HepG2 (cell line): Measurements from ENCODE around the gene TMEM107. TPM values are rescaled to one million over a fixed set of nuclear protein-coding genes. Genes with fewer than 3 reads are reported as not detected.

Source experiments
- ARNTL ChIP-seq: sonication (generic); formaldehyde crosslinking; IDR thresholded peaks from 2 replicates; pipeline ENCODE4 v1.4.0; 2020; ENCODE audit warnings: mild to moderate bottlenecking, missing genetic modification reagents
- CEBPZ ChIP-seq: IDR thresholded peaks from 2 replicates; pipeline ENCODE4 v1.6.1; 2012; ENCODE audit warnings: low read length, improper control_type of control experiment
- ETV6 ChIP-seq: sonication (generic); formaldehyde crosslinking; conservative IDR thresholded peaks from 2 replicates; pipeline ENCODE4 v1.4.0; 2020; ENCODE audit warnings: missing genetic modification reagents
- FOSL2 ChIP-seq: sonication (generic); formaldehyde crosslinking; IDR thresholded peaks from 2 replicates; pipeline ENCODE4 v1.4.0; 2020; ENCODE audit warnings: missing genetic modification reagents
- GABPA ChIP-seq, 2 experiments: IDR thresholded peaks; 2 replicates each; pipeline ENCODE4 v1.6.1; 2011 to 2016; ENCODE audit warnings: low read depth in 2 of 2, low read length in 1 of 2, missing biosample characterization in 1 of 2, missing genetic modification characterization in 1 of 2
- GMEB1 ChIP-seq: sonication (generic); formaldehyde crosslinking; IDR thresholded peaks from 2 replicates; pipeline ENCODE4 v1.5.1; 2020; ENCODE audit warnings: missing genetic modification reagents, mild to moderate bottlenecking, borderline replicate concordance
- HDAC2 ChIP-seq: sonication (generic); formaldehyde crosslinking; IDR thresholded peaks from 2 replicates; pipeline ENCODE4 v1.4.0; 2020; ENCODE audit warnings: missing genetic modification reagents
- HNRNPH1 ChIP-seq: fragments of 200-400 bp; formaldehyde crosslinking; optimal IDR thresholded peaks from 2 replicates; pipeline ENCODE3; 2017; ENCODE audit warnings: mild to moderate bottlenecking, low read depth, low read length
- IKZF4 ChIP-seq: sonication (generic); formaldehyde crosslinking; IDR thresholded peaks from 2 replicates; pipeline ENCODE4 v1.5.1; 2020; ENCODE audit warnings: borderline replicate concordance, mild to moderate bottlenecking, low read depth, missing genetic modification reagents; ENCODE audit errors: not compliant biosample characterization
- JUND ChIP-seq: sonication (generic); formaldehyde crosslinking; IDR thresholded peaks from 2 replicates; pipeline ENCODE4 v1.8.0; 2022; ENCODE audit warnings: mild to moderate bottlenecking, missing genetic modification reagents
- MXD4 ChIP-seq: IDR thresholded peaks from 2 replicates; pipeline ENCODE4 v1.6.1; 2016; ENCODE audit warnings: mild to moderate bottlenecking, missing biosample characterization, missing genetic modification reagents
- NCOA5 ChIP-seq: sonication (generic); formaldehyde crosslinking; IDR thresholded peaks from 2 replicates; pipeline ENCODE4 v1.4.0; 2020; ENCODE audit warnings: missing genetic modification reagents
- RBM22 ChIP-seq: fragments of 200-400 bp; formaldehyde crosslinking; optimal IDR thresholded peaks from 2 replicates; pipeline ENCODE3; 2017; ENCODE audit warnings: mild to moderate bottlenecking, low read length, moderate library complexity
- SIN3B ChIP-seq: fragments of 150-350 bp; IDR thresholded peaks from 2 replicates; pipeline ENCODE4 v1.6.1; 2014; ENCODE audit warnings: low read length
- TBX2 ChIP-seq: sonication (generic); formaldehyde crosslinking; IDR thresholded peaks from 2 replicates; pipeline ENCODE4 v1.5.0; 2020; ENCODE audit warnings: missing genetic modification reagents, mild to moderate bottlenecking, borderline replicate concordance
- ZBTB14 ChIP-seq: sonication (generic); formaldehyde crosslinking; IDR thresholded peaks from 2 replicates; pipeline ENCODE4 v1.4.0; 2020; ENCODE audit warnings: missing genetic modification reagents
- ZFP1 ChIP-seq: IDR thresholded peaks from 2 replicates; pipeline ENCODE4 v1.6.1; 2016
- ZMYM3 ChIP-seq: sonication (generic); formaldehyde crosslinking; IDR thresholded peaks from 2 replicates; pipeline ENCODE4 v1.5.1; 2020; ENCODE audit warnings: mild to moderate bottlenecking, missing genetic modification reagents
- ZNF121 ChIP-seq: sonication (generic); formaldehyde crosslinking; IDR thresholded peaks from 2 replicates; pipeline ENCODE4 v1.5.0; 2020; ENCODE audit warnings: mild to moderate bottlenecking, missing genetic modification reagents
- ZNF138 ChIP-seq: sonication (generic); formaldehyde crosslinking; IDR thresholded peaks from 2 replicates; pipeline ENCODE4 v1.5.0; 2020; ENCODE audit warnings: mild to moderate bottlenecking, low read depth, missing genetic modification reagents
- ZNF280B ChIP-seq: sonication (generic); formaldehyde crosslinking; IDR thresholded peaks from 2 replicates; pipeline ENCODE4 v1.5.0; 2020; ENCODE audit warnings: missing genetic modification reagents, mild to moderate bottlenecking, borderline replicate concordance
- ZSCAN21 ChIP-seq: sonication (generic); formaldehyde crosslinking; IDR thresholded peaks from 2 replicates; pipeline ENCODE4 v1.8.0; 2022; ENCODE audit warnings: mild to moderate bottlenecking, missing genetic modification reagents, moderate library complexity, borderline replicate concordance
- polyA plus RNA-seq, 8 experiments: library from polyadenylated mRNA; depleted of rRNA in 3 of 8; stranded (reverse) in 7 of 8; unstranded in 1 of 8; fragments of >200 nt; fragmentation: Illumina TruSeq in 4 of 8; extraction: Trizol in 4 of 8; gene quantifications; 2 replicates each; pipeline versions ENCODE4 v1.2.1 to v1.2.3, GENCODE V29; 2011 to 2016; ENCODE audit warnings: low read depth in 4 of 8, missing spikeins in 1 of 8, mixed read lengths in 1 of 8; ENCODE audit not compliant: insufficient read depth in 1 of 8
- total RNA-seq, 5 experiments: library from RNA; depleted of rRNA; stranded (reverse); fragments of >200 nt; fragmentation: Illumina TruSeq; extraction: Trizol; gene quantifications; 2 replicates each; pipeline ENCODE4 v1.2.3, GENCODE V29; 2016; ENCODE audit warnings: low read depth in 1 of 5

TMEM107 gene
- total and polyA plus RNA-seq, 2 of the 13 experiments (the other 11 are each of a cell fraction or from before 2014, with no cell fraction given) = 7.2 to 15.3 TPM

GRCh38 chr17:8173056-8173870 is 2.9 kb downstream of the TMEM107 start (continued):
- TF ChIP-seq ZMYM3 (peak; percentile 64; the same call in 1 of the 2 replicates), IKZF4 (no peak), ETV6 (peak; percentile 93), ZNF138 (CRISPR knock-in tag) (peak; percentile 40; the same call in 1 of the 2 replicates), TBX2 (CRISPR knock-in tag) (peak; percentile 87), GMEB1 (CRISPR knock-in tag) (peak; percentile 91), CEBPZ (no peak), ZNF280B (CRISPR knock-in tag) (no peak), ZNF121 (CRISPR knock-in tag) (no peak), FOSL2 (peak; percentile 84), ZBTB14 (CRISPR knock-in tag) (peak; percentile 46; the same call in 1 of the 2 replicates), HNRNPH1 (no peak), ARNTL (CRISPR knock-in tag) (peak; percentile 55; the same call in 1 of the 2 replicates), ZFP1 (CRISPR knock-in tag) (peak; percentile 96), GABPA (IDR thresholded peaks at IDR 0.05; ENCODE audit: low read depth, low read length) (no peak), GABPA (CRISPR knock-in tag; IDR thresholded peaks at IDR 0.05; ENCODE audit: low read depth) (peak; percentile 71), RBM22 (peak; percentile 99), MXD4 (peak; percentile 94), ZSCAN21 (CRISPR knock-in tag) (peak; percentile 96), JUND (peak; percentile 90; the same call in 1 of the 2 replicates), HDAC2 (CRISPR knock-in tag) (peak; percentile 91), SIN3B (no peak), NCOA5 (CRISPR knock-in tag) (peak; percentile 98; the same call in 1 of the 2 replicates)
